Smooth muscle cell of the umbilical artery (primary cell): ENCODE measurements around the gene AGTRAP. TPM values are rescaled to one million over a fixed set of nuclear protein-coding genes. Genes with fewer than 3 reads are reported as not detected.

Experiments used
- total RNA-seq: library from RNA; depleted of rRNA; stranded (reverse); fragments of >200 nt; gene quantifications from 2 replicates; pipeline ENCODE4 v1.2.3, GENCODE V29; 2014

The AGTRAP gene, protein sequence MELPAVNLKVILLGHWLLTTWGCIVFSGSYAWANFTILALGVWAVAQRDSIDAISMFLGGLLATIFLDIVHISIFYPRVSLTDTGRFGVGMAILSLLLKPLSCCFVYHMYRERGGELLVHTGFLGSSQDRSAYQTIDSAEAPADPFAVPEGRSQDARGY
- 37.6 and 58.2 TPM in 2 replicates for total RNA-seq

DNA sequence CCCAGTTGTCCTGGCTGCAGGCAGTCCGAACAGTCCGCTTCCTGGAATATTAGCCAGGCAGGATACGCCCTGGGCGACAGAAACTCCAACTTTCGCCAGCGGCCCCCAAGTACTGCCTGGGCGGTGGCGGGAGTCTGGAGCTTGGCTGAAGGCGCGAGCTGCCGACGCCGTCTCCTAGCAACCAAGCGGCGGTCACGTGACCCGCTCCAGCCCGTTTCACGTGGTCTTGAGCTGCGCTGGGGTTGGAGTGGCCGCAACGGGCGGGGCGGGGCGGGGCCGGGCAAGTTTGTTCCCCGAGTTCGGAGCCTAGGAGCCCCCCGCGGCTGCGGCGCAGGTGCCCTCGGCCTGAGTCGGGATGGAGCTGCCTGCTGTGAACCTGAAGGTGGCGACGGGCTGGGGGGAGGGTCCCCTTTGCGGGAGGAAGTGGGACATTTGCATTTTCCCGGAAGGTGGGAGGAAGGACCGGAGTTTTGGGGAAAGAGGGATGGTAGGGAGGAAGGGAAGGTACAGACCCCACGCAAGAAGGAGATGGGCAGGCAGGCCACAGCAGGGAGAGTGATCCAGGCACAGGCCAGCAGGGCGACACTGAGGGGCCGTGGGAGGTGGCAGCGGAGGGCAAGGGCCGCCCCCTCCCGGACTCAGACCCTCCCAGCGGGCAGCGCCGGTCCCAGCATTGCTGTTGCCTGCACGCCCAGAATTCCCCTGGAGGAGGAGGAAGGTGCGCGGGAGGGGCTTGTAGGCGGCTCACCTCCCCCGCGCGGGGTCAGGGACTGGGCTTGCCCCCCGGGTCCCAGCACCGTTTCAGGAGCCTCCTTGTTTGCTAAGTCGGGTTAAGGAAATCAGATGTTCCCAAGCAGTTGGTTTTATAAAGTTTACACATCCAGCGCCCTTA lies at the start of gene AGTRAP:
Gene AGTRAP, plus strand, starts transcription at position 283 of the 892 bp plus-strand sequence. Its CDS starts 73 bp downstream, at position 356.

GRCh38 chr1:11691302-11691914 lies 44.5 kb upstream of the AGTRAP start, which contains the start of gene DRAXIN:
TSS of gene DRAXIN (plus strand) at chr1:11691710. CDS start at chr1:11706259, 14,549 bp downstream.

GRCh38 chr1:11761988-11762406 lies 26.1 kb downstream of the AGTRAP start, which contains the start of gene C1orf167:
TSS of gene C1orf167 (plus strand) at chr1:11762193. CDS start at chr1:11764401, 2,208 bp downstream.

Other genes starting within 250 kb of the AGTRAP start
- gene FBXO2, start 81.7 kb upstream of the AGTRAP start, total RNA-seq = 1.6 and 3.6 TPM in 2 replicates
- gene FBXO44, start 81.3 kb upstream of the AGTRAP start, total RNA-seq = 7.1 and 12.2 TPM in 2 replicates
- 3.3 and 5.9 TPM in 2 replicates for gene FBXO6, start 71.9 kb upstream of the AGTRAP start, total RNA-seq
- 26.7 and 38.0 TPM in 2 replicates for gene MAD2L2, start 55.0 kb upstream of the AGTRAP start, total RNA-seq
- gene DRAXIN, start 44.4 kb upstream of the AGTRAP start, total RNA-seq = under 0.01 and 1.2 TPM in 2 replicates
- not detected in 2 replicates for gene C1orf167, start 26.1 kb downstream of the AGTRAP start, total RNA-seq
- 19.6 and 22.3 TPM in 2 replicates for gene MTHFR, start 69.8 kb downstream of the AGTRAP start, total RNA-seq
- gene CLCN6, start 70.1 kb downstream of the AGTRAP start, total RNA-seq = 11.0 and 16.0 TPM in 2 replicates
- not detected in 2 replicates for gene NPPA, start 111.6 kb downstream of the AGTRAP start, total RNA-seq
- gene NPPB, start 122.8 kb downstream of the AGTRAP start, total RNA-seq = 12.8 and 19.7 TPM in 2 replicates
- 96.2 and 122 TPM in 2 replicates for gene KIAA2013, start 190.3 kb downstream of the AGTRAP start, total RNA-seq
- 1,035 and 1,503 TPM in 2 replicates for gene PLOD1, start 198.6 kb downstream of the AGTRAP start, total RNA-seq
- 54.9 and 79.9 TPM in 2 replicates for gene MFN2, start 244.3 kb downstream of the AGTRAP start, total RNA-seq